Measurements from ENCODE around the gene ANKRD34B.
A peak's percentile ranks its signal among the peaks of the same experiment; 100 is the strongest.
"Not testable (repeated sequence)": the region's sequence is repeated elsewhere in the genome, so short reads cannot be mapped to it uniquely, and the experiment has no call there.

ANKRD34B gene

GRCh38 chr5:80588858-80589540, 18.9 kb upstream of the ANKRD34B start:
- H3K27me3 Mint-ChIP-seq: peaks cover 15% of the 10 kb centered on the region

GRCh38 chr5:80584770-80585169, 14.7 kb upstream of the ANKRD34B start:
- DNase-seq (no peak), ATAC-seq (no peak)
- Mint-ChIP-seq H3K4me1 (no peaks in the 10 kb centered on the region), H3K27me3 (peaks cover 14% of the 10 kb centered on the region), H3K27ac (no peak overlapping the region), H3K9me3 (no peaks in the 10 kb centered on the region), H3K4me3 (no peak overlapping the region)

More at GRCh38 chr5:80588858-80589540, 18.9 kb upstream of the ANKRD34B start:
- no peaks in the 10 kb centered on the region for H3K4me1 Mint-ChIP-seq
- no peak overlapping the region for H3K4me3 Mint-ChIP-seq
- H3K9me3 Mint-ChIP-seq: no peaks in the 10 kb centered on the region
- DNase-seq (no peak), ATAC-seq (no peak)
- H3K27ac Mint-ChIP-seq: no peak overlapping the region

- H3K9me3 Mint-ChIP-seq, H3K27ac Mint-ChIP-seq, DNase-seq, H3K4me3 Mint-ChIP-seq, ATAC-seq, H3K4me1 Mint-ChIP-seq: not testable (repeated sequence)
- peaks cover 14% of the 10 kb centered on the region for H3K27me3 Mint-ChIP-seq
Measured at GRCh38 chr5:80580291-80580690, 10.2 kb upstream of the ANKRD34B start.

- no peak for ATAC-seq
- no peak for DNase-seq
- Mint-ChIP-seq H3K9me3 (no peaks in the 10 kb centered on the region), H3K4me1 (no peaks in the 10 kb centered on the region), H3K27me3 (peaks cover 14% of the 10 kb centered on the region), H3K27ac (no peak overlapping the region), H3K4me3 (no peak overlapping the region)
Measured at GRCh38 chr5:80579050-80579449, 9.0 kb upstream of the ANKRD34B start.

- H3K27me3 Mint-ChIP-seq: peaks cover 28% of the 10 kb centered on the region
- ATAC-seq (no peak), DNase-seq (no peak)
- no peaks in the 10 kb centered on the region for H3K9me3 Mint-ChIP-seq
- H3K4me3 Mint-ChIP-seq: no peak overlapping the region
- H3K4me1 Mint-ChIP-seq: no peaks in the 10 kb centered on the region
- H3K27ac Mint-ChIP-seq: no peak overlapping the region
Measured at GRCh38 chr5:80577707-80578106, 7.6 kb upstream of the ANKRD34B start.

- Mint-ChIP-seq H3K9me3 (no peaks in the 10 kb centered on the region), H3K27ac (no peak overlapping the region), H3K27me3 (peaks cover 35% of the 10 kb centered on the region), H3K4me3 (no peak overlapping the region), H3K4me1 (no peaks in the 10 kb centered on the region)
- ATAC-seq (no peak), DNase-seq (no peak)
Measured at GRCh38 chr5:80576383-80576782, 6.3 kb upstream of the ANKRD34B start.

GRCh38 chr5:80573062-80573461, 3.0 kb upstream of the ANKRD34B start:
- Mint-ChIP-seq H3K4me1 (peaks cover 10% of the 10 kb centered on the region), H3K4me3 (no peak overlapping the region), H3K9me3 (no peaks in the 10 kb centered on the region), H3K27ac (no peak overlapping the region), H3K27me3 (peaks cover 63% of the 10 kb centered on the region)
- no peak for ATAC-seq
- DNase-seq: no peak

- Mint-ChIP-seq H3K27me3 (peaks cover 83% of the 10 kb centered on the region), H3K27ac (no peak overlapping the region), H3K4me3 (peak overlapping the region; percentile 81 to 85), H3K4me1 (peaks cover 10% of the 10 kb centered on the region), H3K9me3 (no peaks in the 10 kb centered on the region)
- peak in 1 of 2 donors; percentile 8 for DNase-seq
- ATAC-seq: peak; percentile 25
Measured at GRCh38 chr5:80569086-80569960, 757 bp downstream of the ANKRD34B start.

GRCh38 chr5:80568251-80568650, 1.8 kb downstream of the ANKRD34B start:
- ATAC-seq (no peak), DNase-seq (no peak)
- H3K27me3 Mint-ChIP-seq: peaks cover 73% of the 10 kb centered on the region
- H3K27ac Mint-ChIP-seq: no peak overlapping the region
- peaks cover 10% of the 10 kb centered on the region for H3K4me1 Mint-ChIP-seq
- no peaks in the 10 kb centered on the region for H3K9me3 Mint-ChIP-seq
- no peak overlapping the region for H3K4me3 Mint-ChIP-seq

GRCh38 chr5:80566711-80567259, 3.3 kb downstream of the ANKRD34B start:
- ATAC-seq: no peak
- Mint-ChIP-seq H3K4me3 (no peak overlapping the region), H3K27me3 (peaks cover 67% of the 10 kb centered on the region), H3K4me1 (peaks cover 10% of the 10 kb centered on the region), H3K27ac (no peak overlapping the region), H3K9me3 (no peaks in the 10 kb centered on the region)
- DNase-seq: no peak

- H3K9me3 Mint-ChIP-seq: no peaks in the 10 kb centered on the region
- ATAC-seq (no peak), DNase-seq (no peak)
- H3K4me1 Mint-ChIP-seq: peaks cover 5% of the 10 kb centered on the region
- peaks cover 60% of the 10 kb centered on the region for H3K27me3 Mint-ChIP-seq
- no peak overlapping the region for H3K4me3 Mint-ChIP-seq
- no peak overlapping the region for H3K27ac Mint-ChIP-seq
Measured at GRCh38 chr5:80565330-80565729, 4.8 kb downstream of the ANKRD34B start.

GRCh38 chr5:80559244-80559643, 10.8 kb downstream of the ANKRD34B start:
- no peak for DNase-seq
- Mint-ChIP-seq H3K27me3 (peaks cover 41% of the 10 kb centered on the region), H3K27ac (no peak overlapping the region), H3K9me3 (no peaks in the 10 kb centered on the region), H3K4me1 (no peaks in the 10 kb centered on the region), H3K4me3 (no peak overlapping the region)
- no peak for ATAC-seq

GRCh38 chr5:80555099-80555498, 15.0 kb downstream of the ANKRD34B start:
- no peak overlapping the region for H3K27ac Mint-ChIP-seq
- ATAC-seq: no peak
- H3K27me3 Mint-ChIP-seq: peaks cover 51% of the 10 kb centered on the region

GRCh38 chr5:80554646-80555045, 15.4 kb downstream of the ANKRD34B start:
- H3K27me3 Mint-ChIP-seq: peaks cover 56% of the 10 kb centered on the region
- no peaks in the 10 kb centered on the region for H3K4me1 Mint-ChIP-seq
- DNase-seq (no peak), ATAC-seq (no peak)
- no peak overlapping the region for H3K27ac Mint-ChIP-seq
- H3K9me3 Mint-ChIP-seq: no peaks in the 10 kb centered on the region
- no peak overlapping the region for H3K4me3 Mint-ChIP-seq

More at GRCh38 chr5:80555099-80555498, 15.0 kb downstream of the ANKRD34B start:
- no peak for DNase-seq
- H3K9me3 Mint-ChIP-seq: no peaks in the 10 kb centered on the region
- no peak overlapping the region for H3K4me3 Mint-ChIP-seq
- no peaks in the 10 kb centered on the region for H3K4me1 Mint-ChIP-seq

GRCh38 chr5:80541392-80541791, 28.7 kb downstream of the ANKRD34B start:
- no peak for DNase-seq
- Mint-ChIP-seq H3K4me3 (no peak overlapping the region), H3K27me3 (no peaks in the 10 kb centered on the region), H3K9me3 (peaks cover 0 to 5% of the 10 kb centered on the region in 2 donors), H3K4me1 (peaks cover 9% of the 10 kb centered on the region), H3K27ac (no peak overlapping the region)
- no peak for ATAC-seq

GRCh38 chr5:80540691-80541090, 29.4 kb downstream of the ANKRD34B start:
- ATAC-seq (no peak), DNase-seq (no peak)
- Mint-ChIP-seq H3K27ac (no peak overlapping the region), H3K4me3 (no peak overlapping the region), H3K4me1 (peaks cover 9% of the 10 kb centered on the region), H3K27me3 (no peaks in the 10 kb centered on the region), H3K9me3 (peaks cover 0 to 5% of the 10 kb centered on the region in 2 donors)
